MM.1S (cell line): Measurements from ENCODE around the gene KLHL3.

ENCODE experiments used
- EZH2 ChIP-seq: fragments of 300-600 bp; sonication (generic); optimal IDR thresholded peaks from 2 replicates; pipeline ENCODE3; 2017; ENCODE audit warnings: low read depth, mild to moderate bottlenecking, antibody characterized with exemption, low read length, mixed read lengths
- TF ChIP-seq, protein P1 (sequence below): fragments of 300-600 bp; sonication (generic); IDR thresholded peaks from 2 replicates; pipeline ENCODE4 v1.5.1; 2016; ENCODE audit warnings: antibody characterized with exemption, low read length, mixed read lengths

DNA sequence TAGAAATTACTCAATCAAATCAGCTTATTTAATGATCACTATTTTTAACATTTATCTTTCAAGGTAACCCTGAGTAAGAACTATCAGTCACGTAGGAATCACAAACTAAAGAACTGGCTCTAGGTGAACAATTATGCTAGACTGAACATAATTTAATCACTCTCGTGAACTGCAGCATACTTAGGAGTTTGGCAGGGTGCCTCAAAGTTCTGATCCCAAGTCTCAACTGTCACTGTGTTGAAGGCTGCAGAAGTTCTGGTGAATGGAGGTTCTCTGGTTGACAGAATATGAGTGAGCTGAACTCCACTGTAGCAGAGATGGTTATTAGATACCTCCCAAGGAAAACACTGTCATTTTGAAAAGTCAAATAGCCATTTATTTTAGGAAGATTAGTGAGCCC, 89.1 kb downstream of the KLHL3 start:
- TF ChIP-seq, protein P1, sequence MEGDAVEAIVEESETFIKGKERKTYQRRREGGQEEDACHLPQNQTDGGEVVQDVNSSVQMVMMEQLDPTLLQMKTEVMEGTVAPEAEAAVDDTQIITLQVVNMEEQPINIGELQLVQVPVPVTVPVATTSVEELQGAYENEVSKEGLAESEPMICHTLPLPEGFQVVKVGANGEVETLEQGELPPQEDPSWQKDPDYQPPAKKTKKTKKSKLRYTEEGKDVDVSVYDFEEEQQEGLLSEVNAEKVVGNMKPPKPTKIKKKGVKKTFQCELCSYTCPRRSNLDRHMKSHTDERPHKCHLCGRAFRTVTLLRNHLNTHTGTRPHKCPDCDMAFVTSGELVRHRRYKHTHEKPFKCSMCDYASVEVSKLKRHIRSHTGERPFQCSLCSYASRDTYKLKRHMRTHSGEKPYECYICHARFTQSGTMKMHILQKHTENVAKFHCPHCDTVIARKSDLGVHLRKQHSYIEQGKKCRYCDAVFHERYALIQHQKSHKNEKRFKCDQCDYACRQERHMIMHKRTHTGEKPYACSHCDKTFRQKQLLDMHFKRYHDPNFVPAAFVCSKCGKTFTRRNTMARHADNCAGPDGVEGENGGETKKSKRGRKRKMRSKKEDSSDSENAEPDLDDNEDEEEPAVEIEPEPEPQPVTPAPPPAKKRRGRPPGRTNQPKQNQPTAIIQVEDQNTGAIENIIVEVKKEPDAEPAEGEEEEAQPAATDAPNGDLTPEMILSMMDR, result no peak
- no peak for TF ChIP-seq EZH2
